Measurements from ENCODE around the gene TBCC. TPM values are rescaled to one million over a fixed set of nuclear protein-coding genes. Genes with fewer than 3 reads are reported as not detected.
"Not testable (repeated sequence)": the region's sequence is repeated elsewhere in the genome, so short reads cannot be mapped to it uniquely, and the experiment has no call there.

TBCC gene
- total RNA-seq, 1 donor from 2014 or later = 40.1 TPM

DNA sequence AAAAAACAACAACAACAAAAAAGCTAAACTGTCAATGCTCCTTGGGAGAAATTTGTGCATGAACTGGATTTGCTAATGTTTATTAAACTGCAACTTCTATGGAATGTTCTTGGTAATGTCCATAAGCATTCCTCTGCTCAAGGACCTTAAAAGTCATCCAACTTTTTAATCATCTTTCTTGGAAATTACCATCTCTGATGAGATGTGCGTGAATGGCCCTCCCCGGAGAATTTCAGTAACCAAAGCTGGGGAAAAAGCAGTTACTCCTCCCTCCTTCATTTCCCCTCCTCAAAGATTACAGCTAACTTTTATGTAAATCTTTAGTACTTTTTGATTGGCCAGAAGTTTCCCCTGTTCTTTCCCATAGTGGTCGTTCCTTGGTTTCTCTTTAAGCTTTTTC, 5.2 kb downstream of the TBCC start:
- Histone ChIP-seq H3K4me3 (no peak overlapping the region), H3F3A (ENCODE audit: low read depth) (peaks cover 14% of the 10 kb centered on the region), H3K27ac (no peak overlapping the region), H3K27me3 (no peaks in the 10 kb centered on the region), H3K4me1 (peaks cover 7% of the 10 kb centered on the region), H4K20me1 (ENCODE audit: low read depth) (peaks cover 15% of the 10 kb centered on the region), H3K79me2 (ENCODE audit: low read depth) (peaks cover 22% of the 10 kb centered on the region), H2AFZ (replicated peaks) (no peak overlapping the region), H3K9me3 (ENCODE audit: low read depth) (no peaks in the 10 kb centered on the region), H3K9ac (no peak overlapping the region), H3K4me2 (no peak overlapping the region), H3K36me3 (no peaks in the 10 kb centered on the region)
- TF ChIP-seq EZH2phosphoT487 (IDR thresholded peaks at IDR 0.05) = no peak
- TF ChIP-seq CTCF (IDR thresholded peaks at IDR 0.05) = no peak
- no peak for TF ChIP-seq EZH2 (IDR thresholded peaks at IDR 0.05)
- Mint-ChIP-seq H3K27me3 (ENCODE audit: insufficient read depth, low read depth) (peaks cover 3% of the 10 kb centered on the region), H3K36me3 (peaks cover under 1% of the 10 kb centered on the region), H3K9me3 (no peaks in the 10 kb centered on the region), H3K4me3 (no peak overlapping the region), H3K4me1 (peaks cover 10% of the 10 kb centered on the region), H3K27ac (no peak overlapping the region)
- no peak for DNase-seq (ENCODE audit: low spot score)

DNA sequence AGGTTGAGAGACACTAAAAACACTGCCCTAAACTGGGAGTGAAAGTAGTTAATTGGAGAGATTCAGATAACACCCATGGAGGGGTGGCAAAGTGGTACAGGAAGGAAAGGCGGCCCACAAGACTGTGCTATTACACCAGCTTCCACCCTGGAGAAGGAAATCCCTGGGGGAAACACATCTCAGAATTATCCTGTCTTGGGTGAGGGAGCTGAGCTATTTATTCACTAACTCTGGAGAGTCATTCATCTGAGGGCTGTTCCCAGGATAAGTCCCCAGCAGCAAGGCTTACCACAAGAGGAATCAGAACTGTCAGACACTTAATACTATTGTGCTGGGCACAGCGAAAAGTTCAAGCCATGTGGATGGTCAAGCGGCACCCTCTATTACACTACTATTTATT, 9.9 kb downstream of the TBCC start:
- H2AFZ ChIP-seq (replicated peaks) = no peak overlapping the region
- H3K9ac ChIP-seq = no peak overlapping the region
- Mint-ChIP-seq H3K4me3 (no peak overlapping the region), H3K9me3 (peaks cover 2% of the 10 kb centered on the region), H3K27ac (no peak overlapping the region), H3K36me3 (no peaks in the 10 kb centered on the region), H3K4me1 (peaks cover 2% of the 10 kb centered on the region), H3K27me3 (ENCODE audit: insufficient read depth, low read depth) (peaks cover 2% of the 10 kb centered on the region)
- no peak overlapping the region for H3K4me3 ChIP-seq
- H3K27me3 ChIP-seq = no peaks in the 10 kb centered on the region
- H3K4me2 ChIP-seq = no peak overlapping the region
- TF ChIP-seq EZH2phosphoT487 (IDR thresholded peaks at IDR 0.05) (no peak), EZH2 (IDR thresholded peaks at IDR 0.05) (no peak), CTCF (IDR thresholded peaks at IDR 0.05) (no peak)
- H3K4me1 ChIP-seq = no peaks in the 10 kb centered on the region
- DNase-seq (ENCODE audit: low spot score) = no peak
- no peak overlapping the region for H3K27ac ChIP-seq
- H3F3A ChIP-seq (ENCODE audit: low read depth) = no peaks in the 10 kb centered on the region
- H4K20me1 ChIP-seq (ENCODE audit: low read depth) = no peaks in the 10 kb centered on the region
- no peaks in the 10 kb centered on the region for H3K9me3 ChIP-seq (ENCODE audit: low read depth)
- no peaks in the 10 kb centered on the region for H3K36me3 ChIP-seq
- H3K79me2 ChIP-seq (ENCODE audit: low read depth) = no peaks in the 10 kb centered on the region

GRCh38 chr6:42733867-42734481, 11.9 kb downstream of the TBCC start:
- H3K27me3 ChIP-seq; H3K4me2 ChIP-seq; H3K27me3 Mint-ChIP-seq (ENCODE audit: insufficient read depth, low read depth); H3K27ac Mint-ChIP-seq; H3F3A ChIP-seq (ENCODE audit: low read depth); H2AFZ ChIP-seq (replicated peaks); H3K4me3 ChIP-seq; H3K27ac ChIP-seq; H3K4me3 Mint-ChIP-seq; H3K9me3 Mint-ChIP-seq; H3K9ac ChIP-seq; DNase-seq (ENCODE audit: low spot score); H3K9me3 ChIP-seq (ENCODE audit: low read depth); H3K36me3 Mint-ChIP-seq; H3K79me2 ChIP-seq (ENCODE audit: low read depth); H4K20me1 ChIP-seq (ENCODE audit: low read depth); H3K4me1 ChIP-seq; H3K4me1 Mint-ChIP-seq; H3K36me3 ChIP-seq: not testable (repeated sequence)

DNA sequence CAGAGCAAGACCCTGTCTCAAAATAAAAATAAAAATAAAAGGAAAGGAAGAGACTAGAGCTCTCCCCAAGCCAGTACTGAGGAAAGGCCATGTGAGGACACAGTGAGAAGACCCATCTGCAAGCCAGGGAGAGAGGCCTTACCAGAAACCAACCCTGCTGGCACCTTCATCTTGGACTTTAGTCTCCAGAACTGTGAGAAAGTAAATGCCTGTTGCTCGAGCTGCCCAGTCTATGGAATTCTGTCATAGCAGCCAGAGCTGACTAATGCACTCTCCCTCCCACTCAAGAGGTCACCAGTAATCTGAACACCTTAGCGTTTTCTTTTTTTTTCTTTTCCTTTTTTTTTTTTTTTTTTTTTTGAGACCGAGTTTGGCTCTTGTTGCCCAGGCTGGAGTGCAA, 16.2 kb downstream of the TBCC start:
- Histone ChIP-seq H3K4me3 (no peak overlapping the region), H2AFZ (replicated peaks) (no peak overlapping the region), H3K9ac (no peak overlapping the region), H4K20me1 (ENCODE audit: low read depth) (no peaks in the 10 kb centered on the region), H3F3A (ENCODE audit: low read depth) (no peaks in the 10 kb centered on the region), H3K79me2 (ENCODE audit: low read depth) (no peaks in the 10 kb centered on the region), H3K4me1 (no peaks in the 10 kb centered on the region), H3K27ac (no peak overlapping the region), H3K4me2 (no peak overlapping the region), H3K27me3 (no peaks in the 10 kb centered on the region), H3K36me3 (no peaks in the 10 kb centered on the region), H3K9me3 (ENCODE audit: low read depth) (no peaks in the 10 kb centered on the region)
- Mint-ChIP-seq H3K4me3 (no peak overlapping the region), H3K4me1 (peaks cover 4% of the 10 kb centered on the region), H3K9me3 (peaks cover 2% of the 10 kb centered on the region), H3K27ac (no peak overlapping the region), H3K27me3 (ENCODE audit: insufficient read depth, low read depth) (peaks cover 6% of the 10 kb centered on the region), H3K36me3 (no peaks in the 10 kb centered on the region)
- no peak for DNase-seq (ENCODE audit: low spot score)
- TF ChIP-seq EZH2phosphoT487 (IDR thresholded peaks at IDR 0.05) (no peak), CTCF (IDR thresholded peaks at IDR 0.05) (no peak), EZH2 (IDR thresholded peaks at IDR 0.05) (no peak)
